Astrocyte of the spinal cord (primary cell): ENCODE data around the gene DGLUCY.

Experiments
- DNase-seq: peaks from one replicate; pipeline ENCODE4 v3.0.0; 2011; ENCODE audit warnings: low read depth, low spot score
- H3K4me3 ChIP-seq: 2 replicates; pipeline ENCODE4 v1.5.1; 2011; ENCODE audit warnings: low read depth, mild to moderate bottlenecking, low read length, moderate library complexity
- CTCF ChIP-seq: IDR thresholded peaks from 2 replicates; pipeline ENCODE4 v1.5.1; 2012; ENCODE audit warnings: low read depth, mild to moderate bottlenecking, low read length, inconsistent platforms
- in situ Hi-C: cut with HindIII; loops from 2 replicates; pipeline ENCODE4 v1.10.0; 2017; ENCODE audit warnings: low sequenced_read_pairs

DGLUCY gene

GRCh38 chr14:91250912-91251311 lies 137.0 kb downstream of the DGLUCY start:
- no peak overlapping the region for H3K4me3 ChIP-seq
- DNase-seq: no peak
- in situ Hi-C loops: no loop called here
- TF ChIP-seq CTCF: no peak

GRCh38 chr14:91252871-91253794 lies 139.3 kb downstream of the DGLUCY start:
- peak overlapping the region; percentile 34 for H3K4me3 ChIP-seq
- no peak for DNase-seq
- in situ Hi-C loops: no loop called here
- peak; percentile 20 for TF ChIP-seq CTCF

GRCh38 chr14:91253795-91254323 lies 140.0 kb downstream of the DGLUCY start:
- DNase-seq: no peak
- TF ChIP-seq CTCF: no peak
- H3K4me3 ChIP-seq: peak overlapping the region; percentile 27
- in situ Hi-C loops: no loop called here

GRCh38 chr14:91254461-91254860 lies 140.6 kb downstream of the DGLUCY start:
- DNase-seq: no peak
- no peak for TF ChIP-seq CTCF

GRCh38 chr14:91255026-91255695 lies 141.3 kb downstream of the DGLUCY start:
- H3K4me3 ChIP-seq: no peak overlapping the region
- DNase-seq: no peak
- in situ Hi-C loops: no loop called here
- no peak for TF ChIP-seq CTCF

More at GRCh38 chr14:91254461-91254860, 140.6 kb downstream of the DGLUCY start:
- in situ Hi-C loops: no loop called here
- H3K4me3 ChIP-seq: no peak overlapping the region

- H3K4me3 ChIP-seq: no peak overlapping the region
- no peak for DNase-seq
- in situ Hi-C loops: no loop called here
- no peak for TF ChIP-seq CTCF
These were observed 142.8 kb downstream of the DGLUCY start for GRCh38 chr14:91256661-91257060.
